Pancreas (tissue), 10 donors: ENCODE data around the gene SLC22A4. TPM values are rescaled to one million over a fixed set of nuclear protein-coding genes. Genes with fewer than 3 reads are reported as not detected.

ENCODE experiments used
- ATAC-seq, 4 donors: fragments of 200-7000 bp; cut with Tn5 transposase; one replicate each; pipeline versions ENCODE4 v1.8.0 to v1.9.1; 2020; ENCODE audit warnings: mild to moderate bottlenecking in 4 of 4, moderate library complexity in 4 of 4
- DNase-seq, 6 donors: peaks; one replicate each; pipeline ENCODE4 v3.0.0-alpha.2; 2020
- FAIRE-seq: peaks from 2 replicates; lab custom pipeline; 2012; peaks lifted over from hg19 to GRCh38; lab: Jason Lieb, UNC
- H3K27ac ChIP-seq, 4 donors: fragments of 200-600 bp; sonication (generic); 1 replicate in 3 of 4; 2 replicates in 1 of 4; pipeline versions ENCODE4 v1.5.0 to v1.8.0; 2020
- H3K27me3 ChIP-seq, 4 donors: fragments of 200-600 bp; one replicate each; pipeline ENCODE4 v1.8.0; 2021
- H3K36me3 ChIP-seq, 3 donors: fragments of 200-600 bp; sonication (generic) in 1 of 3; one replicate each; pipeline versions ENCODE4 v1.5.0 to v1.8.0; 2020 to 2021
- H3K4me1 ChIP-seq, 3 donors: fragments of 200-600 bp; one replicate each; pipeline ENCODE4 v1.8.0; 2021
- H3K4me3 ChIP-seq, 4 donors: fragments of 200-600 bp; sonication (generic) in 2 of 4; one replicate each; pipeline versions ENCODE4 v1.5.0 to v1.8.0; 2020 to 2021
- H3K9me3 ChIP-seq, 4 donors: fragments of 200-600 bp; one replicate each; pipeline ENCODE4 v1.8.0; 2021
- WGBS, 2 donors: extraction: QIAGEN DNeasy Blood & Tissue Kit; methylation state at CpG; one replicate each; pipeline ENCODE4 v1.1.7; 2013; 5-methylcytosine and 5-hydroxymethylcytosine counted together
- intact Hi-C, 3 donors: fragments of 100-400 bp; cut with DNase I; formaldehyde crosslinking; loops; one replicate each; pipeline versions ENCODE4 v1.11.1 to v1.14.2; 2022
- polyA plus RNA-seq, 2 donors: library from polyadenylated mRNA; stranded (reverse); fragments of 200-250 nt; gene quantifications; one replicate each; pipeline ENCODE4 v1.2.3, GENCODE V29; 2013
- total RNA-seq, 6 donors: library from RNA; stranded (reverse); fragmentation: NEBNext Ultra II Directional in 4 of 6; extraction: Animal tissue kit (Norgen Biotek cat#: 25700) in 4 of 6; gene quantifications; one replicate each; pipeline versions ENCODE4 v1.2.1 to v1.2.4, GENCODE V29; 2021 to 2023
- TF ChIP-seq, protein P1 (sequence below), 4 donors: fragments of 200-600 bp; sonication (generic) in 3 of 4; IDR thresholded peaks; one replicate each; pipeline versions ENCODE4 v1.5.0 to v1.8.0; 2021; ENCODE audit warnings: antibody characterized with exemption in 4 of 4
- donor health status: healthy with polysubstance abuse.
- donor health status: DM: no; HTN: no; CAD: no; lungs with moderate emphysema.
- donor health status: DM: no; HTN: no; CAD: no.
- donor health status: control.
- donor health status: control.
- donor health status: Bipolar disorder and iron deficiency.
- donor health status: DM: yes; HTN: yes; CAD: no.
- donor health status: DM: no; HTN: no; CAD: no.
- donor health status: DM: no; HTN: no; CAD: no.
- donor health status: DM: yes; HTN: yes; CAD: no.

The SLC22A4 gene
- total and polyA plus RNA-seq, 8 donors, result 0.08 to 0.92 (median 0.33) TPM

DNA sequence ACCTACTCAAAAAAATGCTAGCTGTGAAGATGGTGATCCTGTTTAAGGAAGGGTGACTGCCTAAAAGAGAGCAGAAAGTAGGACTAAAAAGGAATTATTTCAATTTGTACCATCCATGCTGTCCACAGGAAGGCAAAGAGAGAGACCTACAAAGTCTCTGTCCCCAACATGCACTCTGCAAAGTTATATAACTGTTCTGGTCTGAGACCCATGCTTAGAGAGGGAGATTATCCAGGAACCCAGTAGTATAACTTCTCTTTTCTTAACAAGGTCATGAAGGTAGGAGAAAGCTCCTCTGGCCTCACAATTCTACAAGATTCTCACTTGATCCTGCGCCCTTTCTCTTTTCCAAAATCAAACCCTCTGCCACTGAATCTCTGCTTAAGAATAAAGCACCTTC, 25.8 kb downstream of the SLC22A4 start:
- no peak for DNase-seq
- no peak overlapping the region for H3K4me3 ChIP-seq
- no peaks in the 10 kb centered on the region for H3K27me3 ChIP-seq
- no peaks in the 10 kb centered on the region for H3K4me1 ChIP-seq
- H3K36me3 ChIP-seq, result no peaks in the 10 kb centered on the region
- intact Hi-C loops, result no loop called here
- no peak overlapping the region for H3K27ac ChIP-seq
- TF ChIP-seq, protein P1, sequence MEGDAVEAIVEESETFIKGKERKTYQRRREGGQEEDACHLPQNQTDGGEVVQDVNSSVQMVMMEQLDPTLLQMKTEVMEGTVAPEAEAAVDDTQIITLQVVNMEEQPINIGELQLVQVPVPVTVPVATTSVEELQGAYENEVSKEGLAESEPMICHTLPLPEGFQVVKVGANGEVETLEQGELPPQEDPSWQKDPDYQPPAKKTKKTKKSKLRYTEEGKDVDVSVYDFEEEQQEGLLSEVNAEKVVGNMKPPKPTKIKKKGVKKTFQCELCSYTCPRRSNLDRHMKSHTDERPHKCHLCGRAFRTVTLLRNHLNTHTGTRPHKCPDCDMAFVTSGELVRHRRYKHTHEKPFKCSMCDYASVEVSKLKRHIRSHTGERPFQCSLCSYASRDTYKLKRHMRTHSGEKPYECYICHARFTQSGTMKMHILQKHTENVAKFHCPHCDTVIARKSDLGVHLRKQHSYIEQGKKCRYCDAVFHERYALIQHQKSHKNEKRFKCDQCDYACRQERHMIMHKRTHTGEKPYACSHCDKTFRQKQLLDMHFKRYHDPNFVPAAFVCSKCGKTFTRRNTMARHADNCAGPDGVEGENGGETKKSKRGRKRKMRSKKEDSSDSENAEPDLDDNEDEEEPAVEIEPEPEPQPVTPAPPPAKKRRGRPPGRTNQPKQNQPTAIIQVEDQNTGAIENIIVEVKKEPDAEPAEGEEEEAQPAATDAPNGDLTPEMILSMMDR (IDR thresholded peaks at IDR 0.05), result no peak
- WGBS, 2 donors, result 94 to 100% methylated on average over 1 of the region's 1 CpG
- no peak for FAIRE-seq
- no peak for ATAC-seq
- no peaks in the 10 kb centered on the region for H3K9me3 ChIP-seq

DNA sequence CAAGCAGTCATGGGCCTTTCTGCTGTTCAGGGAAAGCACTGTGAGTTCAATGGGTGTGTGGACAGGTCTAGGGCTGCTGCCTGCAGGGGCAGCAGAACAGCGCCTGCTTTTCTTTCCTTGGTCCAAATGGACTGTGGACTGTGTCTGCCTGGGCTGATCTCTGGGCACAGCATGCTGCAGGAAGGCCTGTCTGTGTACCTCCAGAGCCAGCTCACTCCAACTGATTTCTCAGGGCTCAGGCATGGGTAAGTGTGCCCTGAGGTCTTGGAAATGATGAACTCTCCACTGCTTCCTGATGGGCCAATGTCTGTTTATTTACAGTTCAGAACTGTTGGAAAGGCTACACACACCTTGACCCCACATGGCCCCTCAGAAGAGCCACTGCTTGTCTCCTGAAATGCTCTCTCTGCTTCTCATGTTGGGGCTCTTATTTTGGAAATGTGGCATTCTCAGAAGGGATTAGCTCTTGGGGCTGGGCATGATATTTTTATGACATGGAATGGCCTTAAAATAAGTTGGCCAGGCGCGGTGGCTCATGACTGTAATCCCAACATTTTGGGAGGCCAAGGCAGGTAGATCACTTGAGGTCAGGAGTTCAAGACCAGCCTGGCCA, 27.0 kb downstream of the SLC22A4 start:
- 95 to 97% methylated on average over 3 of the region's 3 CpGs for WGBS, 2 donors

DNA sequence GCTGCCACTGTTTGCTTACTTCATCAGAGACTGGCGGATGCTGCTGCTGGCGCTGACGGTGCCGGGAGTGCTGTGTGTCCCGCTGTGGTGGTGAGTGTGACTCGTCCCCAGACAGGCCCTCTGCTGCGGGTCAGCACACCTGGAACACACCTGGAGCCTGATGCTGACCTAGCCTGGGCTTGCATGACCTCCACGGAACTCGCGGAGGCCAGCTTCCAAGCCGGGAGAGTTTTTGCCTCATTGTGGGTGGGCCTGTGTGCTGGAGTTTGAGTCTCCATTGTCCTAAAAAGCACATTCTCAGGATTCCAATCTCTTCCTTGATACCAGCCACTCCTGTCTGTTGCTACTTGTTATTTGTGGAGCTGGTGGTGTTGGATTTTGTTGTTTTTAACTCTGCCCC, 28.1 kb downstream of the SLC22A4 start:
- FAIRE-seq (no peak), DNase-seq (no peak), ATAC-seq (no peak)
- intact Hi-C loops, result no loop called here
- no peaks in the 10 kb centered on the region for H3K27me3 ChIP-seq
- H3K36me3 ChIP-seq, result no peaks in the 10 kb centered on the region
- H3K4me1 ChIP-seq, result no peaks in the 10 kb centered on the region
- no peaks in the 10 kb centered on the region for H3K9me3 ChIP-seq
- 83 to 89% methylated on average over 11 of the region's 11 CpGs for WGBS, 2 donors
- H3K27ac ChIP-seq, result no peak overlapping the region
- no peak overlapping the region for H3K4me3 ChIP-seq
- TF ChIP-seq, protein P1 (IDR thresholded peaks at IDR 0.05), result no peak

More for the DNA sequence above, 27.0 kb downstream of the SLC22A4 start:
- TF ChIP-seq, protein P1 (IDR thresholded peaks at IDR 0.05), result no peak
- no peak for FAIRE-seq
- Histone ChIP-seq H3K27ac (no peak overlapping the region), H3K36me3 (no peaks in the 10 kb centered on the region), H3K27me3 (no peaks in the 10 kb centered on the region), H3K9me3 (no peaks in the 10 kb centered on the region), H3K4me3 (no peak overlapping the region), H3K4me1 (no peaks in the 10 kb centered on the region)
- ATAC-seq, result no peak
- intact Hi-C loops, result no loop called here
- DNase-seq, result no peak

DNA sequence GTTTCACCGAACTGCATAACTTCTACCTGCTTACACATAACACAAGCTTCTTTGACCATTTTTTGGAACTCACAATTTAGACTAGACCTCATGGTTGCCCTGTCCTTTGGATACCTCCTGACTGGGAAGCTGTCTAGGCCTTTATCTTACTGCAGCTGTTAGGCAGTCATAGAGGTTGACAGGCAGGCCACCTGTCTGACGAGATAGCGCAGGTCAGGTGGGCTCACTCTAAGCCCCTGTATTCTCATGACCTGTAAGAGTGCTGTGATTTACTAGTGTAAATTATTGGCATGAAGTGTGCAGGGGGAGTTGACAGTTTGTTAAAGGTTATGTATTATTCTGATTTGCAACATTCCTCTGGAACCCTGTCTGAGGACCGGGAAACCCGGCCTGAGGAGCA, 29.0 kb downstream of the SLC22A4 start:
- TF ChIP-seq, protein P1 (IDR thresholded peaks at IDR 0.05), result no peak
- Histone ChIP-seq H3K4me1 (no peaks in the 10 kb centered on the region), H3K9me3 (no peaks in the 10 kb centered on the region), H3K27ac (no peak overlapping the region), H3K36me3 (no peaks in the 10 kb centered on the region), H3K27me3 (no peaks in the 10 kb centered on the region), H3K4me3 (no peak overlapping the region)
- no peak for ATAC-seq
- DNase-seq, result no peak
- FAIRE-seq, result no peak
- WGBS, 2 donors, result 91 to 92% methylated on average over 5 of the region's 5 CpGs
- intact Hi-C loops, result no loop called here

DNA sequence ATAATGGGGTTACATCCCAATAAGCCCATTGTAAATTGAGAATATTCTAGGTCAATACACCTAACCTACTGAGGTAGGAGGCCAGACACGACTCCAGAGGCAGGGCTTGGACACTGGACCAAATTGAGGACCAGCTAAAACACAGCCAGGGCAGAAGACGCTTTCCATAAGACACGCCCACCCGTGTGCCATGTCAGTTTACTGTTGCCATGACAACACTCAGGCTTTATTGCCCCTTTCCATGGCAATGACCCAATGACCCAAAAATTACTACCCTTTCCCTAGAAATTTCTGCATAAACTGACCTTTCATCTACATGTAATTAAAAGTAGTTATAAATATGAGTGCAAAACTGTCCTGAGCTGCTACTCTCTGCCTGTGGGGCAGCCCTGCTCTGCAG, 31.5 kb downstream of the SLC22A4 start:
- no peak for FAIRE-seq
- H3K27ac ChIP-seq, result no peak overlapping the region
- intact Hi-C loops, result no loop called here
- TF ChIP-seq, protein P1 (IDR thresholded peaks at IDR 0.05), result no peak
- peaks cover 0 to 10% (median 0%) of the 10 kb centered on the region in 3 donors for H3K36me3 ChIP-seq
- ATAC-seq, result no peak
- no peaks in the 10 kb centered on the region for H3K4me1 ChIP-seq
- 89 to 93% methylated on average over 4 of the region's 4 CpGs for WGBS, 2 donors
- no peaks in the 10 kb centered on the region for H3K9me3 ChIP-seq
- H3K4me3 ChIP-seq, result no peak overlapping the region
- no peak for DNase-seq
- H3K27me3 ChIP-seq, result no peaks in the 10 kb centered on the region
